T-helper 22 cell (primary cell): ENCODE measurements around the gene GLP1R.

Experiments used
- DNase-seq: peaks from one replicate; pipeline ENCODE4 v3.0.0-alpha.2; 2020; ENCODE audit warnings: low read depth

The GLP1R gene

DNA sequence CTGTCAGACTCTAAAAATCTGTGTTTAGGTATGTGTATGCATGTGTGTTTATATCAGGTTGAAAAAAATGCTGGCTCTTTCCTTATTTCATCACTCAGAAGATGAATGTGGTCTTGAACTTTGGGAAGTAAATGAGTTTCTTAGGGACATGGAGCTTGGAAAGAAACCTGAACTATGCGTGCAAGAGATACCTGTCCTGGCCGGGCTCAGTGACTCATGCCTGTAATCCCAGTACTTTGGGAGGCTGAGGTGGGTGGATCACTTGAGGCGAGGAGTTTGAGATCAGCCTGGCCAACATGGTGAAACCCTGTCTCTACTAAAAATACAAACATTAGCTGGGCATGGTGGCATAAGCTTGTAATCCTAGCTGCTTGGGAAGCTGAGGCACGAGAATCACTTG lies 4.4 kb upstream of the GLP1R start:
- DNase-seq, result no peak

DNA sequence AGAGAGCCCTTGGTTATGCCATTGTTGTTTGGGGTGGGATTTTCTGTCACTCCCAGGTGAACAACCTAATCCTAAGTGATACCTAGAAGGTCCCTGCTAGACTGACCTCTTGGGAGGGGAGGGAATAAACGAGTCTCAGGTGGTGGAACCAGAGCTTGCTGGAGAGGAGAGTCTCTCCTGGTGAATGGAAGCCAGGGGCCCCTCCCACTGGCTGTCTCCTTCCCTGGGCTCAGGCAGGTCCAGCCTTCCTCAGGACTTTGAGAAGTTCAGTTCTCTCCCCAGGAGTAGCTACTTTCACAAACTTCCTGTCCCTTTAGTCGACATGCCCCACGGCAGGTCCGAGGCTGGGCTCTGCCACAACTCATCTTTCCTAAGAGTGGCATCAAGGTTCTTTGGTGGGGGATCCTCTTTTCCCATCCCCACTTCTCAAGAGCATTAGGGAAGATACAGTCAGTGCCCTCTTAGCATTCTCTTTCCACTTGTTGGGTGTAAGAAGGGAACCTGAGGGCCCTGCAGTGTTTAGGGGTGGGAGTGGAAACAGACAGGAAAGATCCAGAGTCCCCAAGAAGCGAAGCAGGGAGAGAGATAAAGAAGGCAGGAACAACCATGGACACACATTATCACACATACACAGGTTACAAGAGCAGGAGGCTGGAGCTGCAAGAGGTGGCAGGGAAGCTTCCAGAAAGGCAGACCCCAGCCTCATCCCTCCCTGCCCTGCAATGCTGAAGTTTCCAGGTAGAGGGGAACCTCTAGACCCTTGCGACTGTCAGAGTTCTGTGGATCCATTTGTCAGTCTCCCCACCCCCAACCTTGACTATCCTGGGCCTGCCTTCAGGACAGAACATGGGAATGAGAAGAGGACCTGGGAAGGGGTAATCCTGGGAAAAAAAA lies 900 bp upstream of the GLP1R start:
- no peak for DNase-seq

DNA sequence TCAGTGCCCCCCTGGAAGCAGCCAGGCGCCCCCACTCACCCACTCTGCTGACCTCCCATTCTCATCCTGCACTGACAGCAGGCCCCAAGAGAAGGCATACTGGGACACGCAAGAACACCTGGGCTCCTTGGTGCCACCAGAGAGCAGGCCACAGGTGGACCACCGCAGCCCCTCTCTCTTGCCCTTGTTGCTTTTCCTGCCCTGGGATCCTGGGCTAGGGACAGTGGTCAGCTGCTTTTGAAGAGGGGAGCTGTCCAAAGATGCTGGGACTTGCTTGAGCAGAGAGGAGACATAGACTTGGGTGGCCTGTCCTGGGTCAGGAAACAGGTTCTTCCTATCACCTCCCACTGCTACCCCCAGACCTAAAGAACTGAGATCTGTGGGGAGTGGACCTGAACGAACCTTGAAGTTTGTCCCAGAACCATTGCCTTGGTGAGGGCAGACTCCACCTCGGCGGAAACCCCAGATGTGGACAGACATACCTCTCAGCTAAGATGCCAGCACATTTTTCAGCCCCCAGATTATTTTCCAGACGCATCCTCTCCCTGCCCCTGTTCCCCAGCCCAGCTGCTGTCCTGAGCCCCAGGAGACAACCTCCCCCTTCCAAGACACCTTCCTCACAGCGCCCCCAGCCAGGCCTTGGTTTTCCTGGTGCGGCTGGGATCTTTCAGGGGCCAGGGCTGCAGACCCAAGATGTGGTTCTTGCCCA lies 1.1 kb downstream of the GLP1R start:
- DNase-seq, result no peak

DNA sequence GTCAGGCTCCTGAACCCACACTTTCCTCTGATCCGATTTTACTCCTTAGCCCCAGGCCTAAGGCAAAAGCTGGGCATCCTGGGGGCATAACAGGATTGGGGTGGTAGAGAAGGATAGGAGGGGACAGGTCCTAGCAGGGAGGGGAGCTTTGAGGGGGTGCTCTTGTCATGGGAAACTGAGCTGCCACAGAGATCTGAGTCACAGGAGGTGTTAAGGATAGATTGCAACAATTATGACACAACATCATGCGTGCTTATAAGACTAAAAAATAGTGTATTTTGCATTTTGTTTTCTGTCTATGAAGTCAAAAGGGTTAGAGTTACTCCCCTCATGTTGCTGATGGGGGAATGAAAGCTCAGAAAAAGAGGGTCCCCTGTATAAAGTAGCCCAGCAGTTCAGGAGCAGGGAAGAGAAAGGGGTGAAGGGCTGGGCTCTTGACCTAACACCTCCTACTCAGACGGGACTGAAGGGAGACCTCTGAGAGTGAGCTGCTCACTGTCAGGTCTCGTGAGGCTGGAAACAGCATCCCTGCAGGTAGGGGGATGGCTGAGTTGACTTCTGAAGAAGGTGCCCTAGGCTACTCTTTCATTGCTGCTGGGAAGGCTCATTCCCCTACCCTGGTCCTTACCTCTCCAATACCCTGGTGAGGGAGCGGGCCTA lies 2.0 kb downstream of the GLP1R start:
- no peak for DNase-seq

DNA sequence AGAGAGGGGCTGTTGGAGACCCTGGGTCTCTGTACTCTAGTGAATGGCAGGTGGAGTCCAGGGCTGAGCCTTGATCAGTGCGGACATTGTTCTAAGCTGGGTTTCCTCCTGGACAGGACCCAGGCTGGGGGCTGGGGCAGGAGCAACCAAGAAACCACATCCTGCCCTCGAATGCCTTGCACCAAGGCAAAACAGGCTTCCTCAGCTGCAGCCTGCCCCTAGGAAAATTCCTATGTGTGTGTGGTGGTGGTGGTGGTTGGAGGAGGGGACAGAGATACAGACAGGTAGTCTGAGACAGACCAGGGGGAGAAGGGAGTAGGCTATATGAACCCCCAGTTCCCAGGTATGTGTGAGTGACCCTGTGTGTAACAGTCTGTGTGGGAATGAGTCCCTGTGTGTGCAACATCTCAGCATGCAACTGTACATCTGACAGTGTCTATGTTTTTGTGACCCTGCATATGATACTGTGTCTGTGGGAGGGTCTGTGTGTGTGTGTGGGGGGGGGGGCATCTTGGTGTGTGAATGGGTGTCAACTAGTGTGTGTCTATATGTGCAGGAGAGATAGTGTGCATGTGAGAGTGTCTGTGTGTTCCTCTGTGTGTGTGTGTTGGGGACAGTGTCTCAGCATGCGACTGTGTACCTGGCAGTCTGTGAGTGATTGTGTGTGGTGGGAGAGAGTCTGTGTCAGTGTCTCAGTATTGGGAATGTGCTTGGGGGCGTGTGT lies 3.0 kb downstream of the GLP1R start:
- no peak for DNase-seq

DNA sequence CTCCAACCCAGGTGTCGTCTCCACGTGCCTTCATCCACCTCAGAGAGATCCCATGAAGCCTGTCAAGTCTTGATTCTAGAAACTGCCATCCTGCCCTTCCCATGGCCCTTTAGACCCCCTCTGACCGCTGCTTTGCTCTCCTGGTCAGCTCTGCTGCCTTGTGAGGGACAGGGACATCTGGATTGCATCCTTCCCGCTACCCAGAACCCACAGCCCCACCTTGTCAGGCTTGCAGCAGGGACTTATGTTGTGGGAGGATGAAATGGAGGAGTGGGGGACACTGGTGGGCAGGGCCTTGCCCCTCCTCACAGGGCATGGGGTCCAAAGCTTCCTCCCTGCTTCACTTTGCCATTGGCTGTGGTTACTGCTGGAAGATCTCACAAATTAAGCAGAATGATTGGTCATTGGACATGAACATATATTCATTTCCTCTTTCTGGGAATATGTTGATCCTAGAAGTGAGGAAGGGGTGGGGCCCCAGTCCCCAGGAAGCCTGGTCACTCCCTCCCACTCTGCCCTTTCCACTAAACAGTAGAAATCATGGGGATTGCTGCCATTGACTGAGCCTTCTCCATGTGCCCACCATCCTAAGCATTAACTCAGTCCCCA lies 4.5 kb downstream of the GLP1R start:
- DNase-seq, result no peak

DNA sequence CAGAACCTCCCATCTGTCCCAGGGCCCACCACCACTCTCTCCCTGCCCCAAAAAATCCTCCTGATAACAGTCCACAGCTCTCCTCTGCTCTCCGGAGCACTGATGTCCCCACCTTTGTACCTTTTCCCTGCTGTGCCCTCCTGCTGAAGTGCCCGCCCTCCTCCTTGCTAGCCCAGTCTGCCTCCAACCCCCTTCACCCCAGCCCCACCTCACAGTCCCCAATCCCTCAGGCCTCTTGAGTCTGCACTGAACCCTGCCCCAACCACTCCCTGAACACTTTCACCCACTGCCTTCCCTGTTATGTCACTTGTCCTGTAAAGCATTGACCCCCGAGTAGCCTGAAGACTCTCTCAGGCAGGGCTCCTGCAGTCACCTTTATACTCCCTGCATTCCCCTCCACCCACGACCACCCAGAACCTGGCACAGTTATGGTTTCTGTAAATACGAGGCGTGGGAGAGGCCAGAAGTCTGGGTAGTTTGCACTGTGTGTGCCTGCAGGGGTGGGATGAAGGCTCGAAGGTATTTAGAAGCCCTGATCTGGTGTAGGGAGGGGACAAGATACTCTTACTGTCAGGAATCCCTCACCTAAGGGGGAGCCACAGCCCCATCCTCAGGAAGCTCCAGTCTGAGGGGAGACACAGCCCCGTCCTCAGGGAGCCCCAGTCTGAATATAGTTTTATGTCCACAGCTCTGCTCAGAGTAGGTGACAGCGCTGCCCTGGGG lies 5.4 kb downstream of the GLP1R start:
- no peak for DNase-seq

DNA sequence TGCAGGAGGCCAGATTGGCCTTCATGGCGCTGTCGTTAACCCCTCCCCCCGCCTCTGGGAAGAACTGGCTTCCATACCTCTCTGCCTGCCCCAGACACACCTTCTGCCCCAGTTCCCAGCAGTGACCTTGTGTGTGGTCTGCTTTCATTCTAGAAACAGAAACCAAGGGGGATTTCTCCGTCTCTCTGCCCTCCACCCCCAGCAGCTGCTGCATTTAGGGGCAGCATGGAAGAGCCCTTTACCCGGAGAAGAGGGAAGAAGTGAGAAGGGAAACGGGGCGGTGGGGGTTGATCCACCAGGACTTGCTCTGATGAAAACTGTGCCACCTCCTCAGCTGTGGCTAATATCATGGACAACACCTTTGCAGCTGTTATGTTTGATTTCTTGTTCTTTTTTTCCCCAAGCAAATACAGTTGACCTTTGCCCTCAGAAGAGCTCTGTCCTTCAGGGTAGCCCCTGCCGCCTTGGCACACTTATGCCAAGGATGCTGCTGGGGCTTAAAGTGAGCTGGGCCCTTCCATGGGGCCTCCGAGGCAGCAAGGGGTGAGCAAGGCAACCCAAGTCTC lies 6.1 kb downstream of the GLP1R start:
- DNase-seq, result no peak

DNA sequence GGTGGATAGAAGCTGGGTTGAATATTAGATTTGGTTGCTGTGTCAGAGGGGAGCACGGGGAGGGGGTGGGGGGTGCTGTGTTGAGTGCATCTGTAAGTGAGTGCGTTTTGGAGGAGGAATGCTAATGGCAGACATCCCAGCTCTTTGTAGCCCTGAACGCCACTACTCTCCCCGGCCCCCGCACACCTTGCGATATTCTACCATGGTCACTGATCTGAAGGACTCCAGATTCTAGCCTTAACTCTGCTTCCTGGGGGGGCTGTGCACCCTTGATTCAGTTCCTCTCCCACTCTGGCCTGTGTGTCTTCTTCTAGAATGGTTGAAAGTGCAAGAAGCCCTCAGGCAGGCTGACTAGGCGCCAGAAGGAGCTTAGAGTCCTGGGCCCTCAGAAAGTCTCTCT lies 7.1 kb downstream of the GLP1R start:
- no peak for DNase-seq

DNA sequence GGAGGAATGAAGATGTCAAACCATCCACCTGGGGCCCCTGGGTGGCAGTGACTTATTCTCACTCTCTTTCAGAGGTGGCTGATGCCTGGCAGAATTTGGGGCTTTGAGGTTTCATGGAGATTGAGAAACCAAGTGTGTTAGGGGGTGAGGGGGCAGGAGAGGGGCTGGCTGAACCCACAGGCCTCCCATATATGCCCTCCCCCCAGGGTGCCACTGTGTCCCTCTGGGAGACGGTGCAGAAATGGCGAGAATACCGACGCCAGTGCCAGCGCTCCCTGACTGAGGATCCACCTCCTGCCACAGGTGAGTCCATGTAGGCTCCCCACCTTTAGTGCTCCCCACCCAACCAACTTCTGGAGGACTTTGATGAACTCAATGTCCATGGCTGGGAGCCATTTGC lies 7.6 kb downstream of the GLP1R start:
- DNase-seq, result no peak

DNA sequence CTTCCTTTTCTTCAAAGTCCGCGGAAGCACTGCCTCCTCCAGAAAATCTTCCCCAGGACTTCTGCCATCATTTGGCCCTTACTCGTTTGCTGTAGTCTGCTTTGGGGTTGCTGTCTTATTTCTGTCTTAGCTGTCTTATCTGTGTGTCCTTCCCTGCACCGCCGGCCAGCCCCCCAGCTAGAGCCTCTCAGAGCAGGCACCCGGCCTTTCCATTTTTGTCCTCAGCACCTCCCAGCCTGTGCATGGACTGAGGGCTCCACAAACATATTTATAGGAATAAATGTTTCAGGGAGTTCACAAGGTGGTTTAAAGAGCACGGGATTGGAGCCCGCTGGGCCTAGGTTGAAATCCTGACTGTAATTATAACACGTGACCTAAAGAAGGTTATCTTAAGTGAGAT lies 8.1 kb downstream of the GLP1R start:
- no peak for DNase-seq

DNA sequence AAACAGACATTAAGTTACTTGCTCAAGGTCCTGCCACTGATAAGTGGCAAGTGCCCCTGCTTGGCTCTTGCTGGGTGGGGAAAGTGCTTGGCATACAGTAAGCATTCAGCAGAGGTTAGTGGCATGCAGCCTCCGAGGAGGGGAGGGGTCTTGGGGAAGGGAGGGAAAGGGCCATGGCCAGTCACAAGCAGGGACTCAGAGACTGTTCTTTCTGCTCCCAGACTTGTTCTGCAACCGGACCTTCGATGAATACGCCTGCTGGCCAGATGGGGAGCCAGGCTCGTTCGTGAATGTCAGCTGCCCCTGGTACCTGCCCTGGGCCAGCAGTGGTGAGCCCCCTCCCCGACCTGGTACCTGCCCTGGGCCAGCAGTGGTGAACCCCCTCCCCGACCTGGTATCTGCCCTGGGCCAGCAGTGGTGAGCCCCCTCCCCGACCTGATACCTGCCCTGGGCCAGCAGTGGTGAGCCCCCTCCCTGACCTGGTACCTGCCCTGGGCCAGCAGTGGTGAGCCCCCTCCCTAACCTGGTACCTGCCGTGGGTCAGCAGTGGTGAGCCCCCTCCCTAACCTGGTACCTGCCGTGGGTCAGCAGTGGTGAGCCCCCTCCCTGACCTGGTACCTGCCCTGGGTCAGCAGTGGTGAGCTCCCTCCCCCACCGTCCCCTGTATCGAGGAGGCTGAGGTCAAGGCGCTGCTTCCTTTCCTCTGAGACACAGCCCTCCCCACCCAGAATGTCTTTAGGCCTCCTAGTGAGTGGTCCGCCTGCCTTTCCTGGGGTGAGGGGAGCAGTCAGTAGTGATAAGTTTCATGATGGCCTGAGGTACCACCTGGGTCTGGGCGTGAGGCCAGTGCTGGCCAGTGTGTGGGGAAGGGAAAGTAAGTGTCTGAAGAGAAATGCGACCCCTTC lies 8.9 kb downstream of the GLP1R start:
- no peak for DNase-seq

DNA sequence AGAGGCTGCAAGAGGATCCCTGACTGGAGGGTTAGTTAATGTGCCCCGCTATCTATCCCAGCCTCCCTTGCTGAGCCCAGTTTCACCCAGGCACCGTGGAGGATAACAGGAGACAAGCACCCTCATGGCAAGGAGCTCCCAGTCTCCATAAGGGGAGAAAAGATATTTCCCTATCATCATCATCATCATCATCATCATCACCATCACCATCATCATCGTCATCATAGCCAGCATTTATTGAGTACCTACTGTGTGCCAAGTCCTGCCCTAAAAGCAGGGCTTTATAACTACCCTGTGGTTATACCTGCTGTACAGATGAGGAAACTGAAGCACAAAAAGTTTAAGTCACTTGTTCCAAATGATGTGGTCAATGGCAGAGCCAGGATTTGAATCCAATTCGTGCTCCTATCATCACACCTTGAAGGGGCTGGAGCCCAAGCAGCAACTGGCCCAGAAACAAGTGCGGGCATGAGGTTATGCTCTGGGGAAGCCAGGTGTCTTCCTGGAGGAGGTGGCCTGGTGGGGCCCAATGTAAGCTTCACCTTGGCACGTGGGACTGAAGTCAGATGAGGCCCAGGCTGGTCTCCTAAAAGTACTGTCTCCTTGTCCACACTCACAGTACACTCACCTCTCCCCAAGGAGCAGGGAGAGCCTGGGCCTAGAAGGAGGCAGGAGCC lies 10.0 kb downstream of the GLP1R start:
- no peak for DNase-seq

DNA sequence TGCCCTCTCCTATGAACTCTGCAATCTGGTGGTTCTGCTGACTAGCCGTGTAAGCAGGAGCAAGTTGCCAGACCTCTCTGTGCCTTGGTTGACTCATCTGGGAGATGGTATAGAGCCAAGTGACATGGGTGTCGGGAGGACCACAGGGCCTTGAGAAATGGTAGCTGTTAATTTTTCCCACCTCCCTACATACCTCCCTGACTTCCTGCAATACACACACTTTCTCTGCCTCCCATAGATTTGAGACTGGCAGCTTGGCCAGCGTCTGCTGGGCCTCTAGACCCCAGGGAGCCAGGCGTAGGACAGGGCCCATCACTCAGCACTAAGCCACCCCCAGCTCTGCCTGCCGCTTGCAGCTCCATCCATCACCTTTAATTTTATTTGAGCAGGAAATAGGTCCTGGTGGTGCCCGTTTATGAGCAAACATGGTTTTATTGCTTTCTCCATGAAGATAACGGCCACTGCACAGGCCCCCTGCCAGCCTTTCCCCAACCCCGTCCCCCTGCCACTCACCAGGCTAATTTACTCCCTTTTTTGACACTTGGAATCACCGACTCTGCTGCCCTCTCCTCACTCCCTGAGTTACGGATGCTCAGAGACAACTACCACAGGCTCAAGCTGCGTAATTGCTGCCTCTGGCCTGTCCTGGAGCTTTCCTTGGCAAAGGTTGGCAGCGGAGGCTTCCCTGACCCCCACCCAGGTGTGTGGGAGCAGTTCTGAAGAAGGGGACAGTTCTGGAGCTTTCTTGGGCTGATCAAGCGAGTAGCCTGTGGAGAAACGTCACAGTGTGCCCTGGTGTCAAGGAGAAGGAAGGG lies 11.1 kb downstream of the GLP1R start:
- DNase-seq, result no peak

DNA sequence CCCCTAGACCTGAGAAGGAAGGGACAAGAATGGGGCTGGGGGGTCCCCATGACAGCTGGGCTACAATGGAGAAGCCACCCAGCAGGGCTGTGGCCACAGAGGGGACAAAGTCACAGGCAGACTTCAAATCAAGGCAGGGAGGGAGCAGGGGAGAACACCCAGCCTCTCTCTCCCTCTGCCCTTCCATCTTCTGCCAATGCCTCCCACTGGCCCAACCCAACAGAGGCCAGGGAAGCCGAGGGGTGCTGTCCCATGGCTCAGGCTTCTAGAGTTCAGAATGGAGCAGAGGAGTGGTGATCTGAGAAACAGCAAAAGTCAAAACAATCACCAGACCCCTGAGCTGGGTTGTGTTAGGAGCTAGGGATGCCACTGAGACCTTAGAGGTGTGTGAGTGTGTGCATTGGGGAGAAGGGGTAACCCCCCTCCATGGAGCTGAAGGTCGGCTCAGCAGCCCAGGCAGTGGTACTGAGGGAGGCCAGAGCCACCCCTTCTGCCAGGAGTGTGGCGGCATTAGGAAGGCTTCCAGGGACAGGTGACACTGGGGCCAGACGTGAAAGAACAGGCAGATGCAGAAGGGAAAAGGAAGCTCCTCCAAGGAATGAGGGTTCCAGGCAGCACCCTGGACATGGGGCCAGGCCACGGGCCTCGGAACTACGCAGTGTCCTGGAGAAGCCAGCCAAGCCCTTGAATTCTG lies 12.0 kb downstream of the GLP1R start:
- DNase-seq, result no peak

DNA sequence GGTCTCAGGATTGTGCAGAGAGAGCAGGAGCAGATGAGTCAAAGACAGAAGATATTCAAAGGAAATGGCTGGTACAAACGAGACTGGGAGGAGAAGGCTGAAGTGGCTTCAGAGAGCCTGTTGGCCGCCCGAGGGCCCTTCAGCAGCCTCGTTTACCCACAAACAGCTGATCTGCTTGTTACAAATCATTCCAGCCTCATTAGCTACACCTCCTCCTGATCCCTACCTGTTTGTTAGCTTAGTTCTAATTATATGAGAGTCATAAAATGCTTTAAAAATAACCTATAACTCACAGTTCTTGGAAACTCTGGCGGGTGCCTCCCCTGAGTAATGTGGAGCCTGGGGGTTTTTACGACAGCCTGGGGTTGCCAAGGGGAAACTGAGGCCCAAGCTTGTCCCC lies 12.6 kb downstream of the GLP1R start:
- no peak for DNase-seq

DNA sequence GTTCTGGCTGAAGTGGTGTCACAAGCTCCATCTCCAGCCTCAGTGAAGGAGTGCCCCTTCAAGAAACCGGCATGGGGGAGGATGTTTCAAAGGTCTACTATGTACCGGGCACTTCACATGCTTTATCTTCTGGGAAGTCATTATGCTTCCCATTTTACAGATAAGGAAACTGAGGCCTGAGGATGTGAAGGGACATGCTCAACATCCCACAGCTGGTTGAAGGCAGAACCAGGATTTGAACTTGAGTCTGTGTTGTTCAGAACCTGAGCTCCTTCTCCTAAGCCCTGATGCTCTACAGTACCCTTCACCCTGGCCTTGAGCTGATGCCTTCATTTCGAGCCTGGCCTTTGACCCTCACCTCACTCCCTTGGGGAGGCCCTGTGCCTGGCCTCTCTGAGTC lies 13.0 kb downstream of the GLP1R start:
- DNase-seq, result no peak
